NB4 (cell line): ENCODE data around the gene PAK5.

ENCODE experiments used
- DNase-seq: peaks from one replicate; pipeline ENCODE4 v3.0.0; 2010; ENCODE audit warnings: low read depth
- H3K4me3 ChIP-seq: one replicate; pipeline ENCODE4 v1.5.1; 2011; ENCODE audit warnings: mild to moderate bottlenecking, low read depth, low read length, moderate library complexity
- MYC ChIP-seq: IDR thresholded peaks from 2 replicates; pipeline ENCODE4 v1.6.1; 2011; ENCODE audit warnings: low read depth, low read length
- POLR2A ChIP-seq: IDR thresholded peaks from 2 replicates; pipeline ENCODE4 v1.6.1; 2011; ENCODE audit warnings: mild to moderate bottlenecking; ENCODE audit not compliant: insufficient read length; ENCODE audit errors: extremely low read depth
- TF ChIP-seq, protein P1 (sequence below): IDR thresholded peaks from 2 replicates; pipeline ENCODE4 v1.6.1; 2011; ENCODE audit warnings: low read depth, low read length
- TF ChIP-seq, protein P2 (sequence below): IDR thresholded peaks from one replicate; pipeline ENCODE4 v1.5.1; 2012; ENCODE audit warnings: low read depth, low read length

PAK5 gene

GRCh38 chr20:9686001-9686400, 152.9 kb downstream of the PAK5 start:
- DNase-seq, result no peak
- H3K4me3 ChIP-seq, result no peak overlapping the region
- TF ChIP-seq, protein P1, sequence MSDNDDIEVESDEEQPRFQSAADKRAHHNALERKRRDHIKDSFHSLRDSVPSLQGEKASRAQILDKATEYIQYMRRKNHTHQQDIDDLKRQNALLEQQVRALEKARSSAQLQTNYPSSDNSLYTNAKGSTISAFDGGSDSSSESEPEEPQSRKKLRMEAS, result no peak
- TF ChIP-seq POLR2A (no peak), MYC (no peak)
- TF ChIP-seq, protein P2, sequence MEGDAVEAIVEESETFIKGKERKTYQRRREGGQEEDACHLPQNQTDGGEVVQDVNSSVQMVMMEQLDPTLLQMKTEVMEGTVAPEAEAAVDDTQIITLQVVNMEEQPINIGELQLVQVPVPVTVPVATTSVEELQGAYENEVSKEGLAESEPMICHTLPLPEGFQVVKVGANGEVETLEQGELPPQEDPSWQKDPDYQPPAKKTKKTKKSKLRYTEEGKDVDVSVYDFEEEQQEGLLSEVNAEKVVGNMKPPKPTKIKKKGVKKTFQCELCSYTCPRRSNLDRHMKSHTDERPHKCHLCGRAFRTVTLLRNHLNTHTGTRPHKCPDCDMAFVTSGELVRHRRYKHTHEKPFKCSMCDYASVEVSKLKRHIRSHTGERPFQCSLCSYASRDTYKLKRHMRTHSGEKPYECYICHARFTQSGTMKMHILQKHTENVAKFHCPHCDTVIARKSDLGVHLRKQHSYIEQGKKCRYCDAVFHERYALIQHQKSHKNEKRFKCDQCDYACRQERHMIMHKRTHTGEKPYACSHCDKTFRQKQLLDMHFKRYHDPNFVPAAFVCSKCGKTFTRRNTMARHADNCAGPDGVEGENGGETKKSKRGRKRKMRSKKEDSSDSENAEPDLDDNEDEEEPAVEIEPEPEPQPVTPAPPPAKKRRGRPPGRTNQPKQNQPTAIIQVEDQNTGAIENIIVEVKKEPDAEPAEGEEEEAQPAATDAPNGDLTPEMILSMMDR, result no peak

DNA sequence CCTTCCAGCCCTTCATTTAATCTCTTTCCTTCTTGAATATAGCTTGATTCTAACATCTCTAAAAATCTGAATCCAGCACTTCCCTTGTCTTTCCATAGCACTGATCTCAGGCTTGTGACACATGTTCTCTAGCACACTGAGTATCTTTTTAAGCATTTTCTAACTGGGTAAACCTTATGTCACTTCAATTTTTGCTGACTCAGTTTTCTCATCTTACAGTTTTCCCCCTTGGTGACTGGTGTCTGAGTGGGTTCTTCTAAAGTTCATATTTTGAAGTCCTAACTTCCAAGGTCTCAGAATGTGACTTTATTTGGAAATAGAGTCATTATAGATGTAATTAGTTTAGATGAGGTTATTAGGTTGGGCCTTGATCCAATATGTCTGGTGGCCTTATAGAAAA, 153.9 kb downstream of the PAK5 start:
- no peak for DNase-seq
- TF ChIP-seq POLR2A (no peak), MYC (no peak)
- TF ChIP-seq, protein P2, result no peak
- TF ChIP-seq, protein P1, result no peak
- no peak overlapping the region for H3K4me3 ChIP-seq

- no peak for DNase-seq
- no peak overlapping the region for H3K4me3 ChIP-seq
- TF ChIP-seq, protein P1, result no peak
- TF ChIP-seq, protein P2, result no peak
- no peak for TF ChIP-seq MYC
These were observed 161.7 kb downstream of the PAK5 start for GRCh38 chr20:9677100-9677623.

DNA sequence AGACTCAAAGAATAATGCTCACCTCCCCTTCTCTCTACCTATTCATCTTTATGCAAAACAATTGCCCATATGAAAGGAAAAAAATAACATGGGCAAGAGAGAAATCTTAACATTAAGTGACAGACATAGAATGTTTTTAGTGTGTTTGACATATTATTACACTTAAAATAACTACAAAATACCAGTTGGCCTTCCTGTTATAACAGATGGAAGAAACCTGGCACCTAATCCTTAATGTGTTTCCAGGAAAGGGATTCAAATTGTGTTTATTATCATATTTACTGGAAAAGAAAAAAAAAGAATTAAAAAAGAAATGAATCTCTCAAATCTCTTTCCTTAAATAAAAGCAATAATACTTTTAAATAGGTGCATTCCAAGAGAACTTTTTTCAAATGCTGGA, 165.9 kb downstream of the PAK5 start:
- TF ChIP-seq POLR2A, result no peak
- DNase-seq, result no peak
- H3K4me3 ChIP-seq, result no peak overlapping the region

- H3K4me3 ChIP-seq, result no peak overlapping the region
- no peak for TF ChIP-seq MYC
- TF ChIP-seq, protein P2, result no peak
- TF ChIP-seq POLR2A, result no peak
- TF ChIP-seq, protein P1, result no peak
- no peak for DNase-seq
These were observed 166.8 kb downstream of the PAK5 start for GRCh38 chr20:9672027-9672426.

- TF ChIP-seq, protein P1, result no peak
- TF ChIP-seq POLR2A, result no peak
- TF ChIP-seq MYC, result no peak
- TF ChIP-seq, protein P2, result no peak
- no peak for DNase-seq
- no peak overlapping the region for H3K4me3 ChIP-seq
These were observed 170.5 kb downstream of the PAK5 start for GRCh38 chr20:9668381-9668780.
